K562 (cell line): Measurements from ENCODE around the gene PLCL2.

Source experiments
- EGR1 ChIP-seq: fragments of 450-650 bp; conservative IDR thresholded peaks from 2 replicates; pipeline ENCODE4 v1.6.1; 2017; ENCODE audit warnings: mild to moderate bottlenecking
- FOSL1 ChIP-seq: fragments of 200-800 bp; sonication (Bioruptor generic); conservative IDR thresholded peaks from 2 replicates; pipeline ENCODE4 v1.6.1; 2016; ENCODE audit warnings: missing genetic modification characterization, missing compliant biosample characterization
- FOXM1 ChIP-seq, 2 experiments: fragments of 450-650 bp in 1 of 2; sonication (generic) in 1 of 2; formaldehyde crosslinking in 1 of 2; IDR thresholded peaks; 2 replicates each; pipeline versions ENCODE4 v1.6.1 to v1.9.0; 2017 to 2022; ENCODE audit warnings: low read depth in 2 of 2, mild to moderate bottlenecking in 2 of 2, missing genetic modification reagents in 1 of 2, moderate library complexity in 1 of 2
- MAZ ChIP-seq, 2 experiments: fragments of 450-650 bp in 1 of 2; sonication (generic) in 1 of 2; formaldehyde crosslinking; IDR thresholded peaks in 1 of 2; conservative IDR thresholded peaks in 1 of 2; 2 replicates each; pipeline versions ENCODE4 v1.4.0 to v1.5.0; 2020; ENCODE audit warnings: mild to moderate bottlenecking in 1 of 2, missing genetic modification reagents in 1 of 2
- MBD2 ChIP-seq: sonication (generic); IDR thresholded peaks from 2 replicates; pipeline ENCODE4 v1.6.1; 2016; ENCODE audit warnings: low read depth, borderline replicate concordance
- MCM3 ChIP-seq: fragments of 450-650 bp; IDR thresholded peaks from 2 replicates; pipeline ENCODE4 v1.6.1; 2016
- PHF21A ChIP-seq: fragments of 450-650 bp; IDR thresholded peaks from 2 replicates; pipeline ENCODE4 v1.6.1; 2017; ENCODE audit warnings: low read depth, borderline replicate concordance
- POLR2A ChIP-seq: fragments of 450-650 bp; conservative IDR thresholded peaks from 2 replicates; pipeline ENCODE4 v1.6.1; 2016
- RAD21 ChIP-seq, 2 experiments: fragments of 250-450 bp in 1 of 2; fragments of 450-650 bp in 1 of 2; sonication (Bioruptor Pico) in 1 of 2; formaldehyde crosslinking in 1 of 2; IDR thresholded peaks in 1 of 2; conservative IDR thresholded peaks in 1 of 2; 2 replicates each; pipeline versions ENCODE4 v1.4.0 to v1.8.0; 2020 to 2022; ENCODE audit warnings: mild to moderate bottlenecking in 2 of 2, moderate library complexity in 1 of 2
- SP1 ChIP-seq: sonication (generic); formaldehyde crosslinking; IDR thresholded peaks from 2 replicates; pipeline ENCODE4 v1.8.1; 2022; ENCODE audit warnings: mild to moderate bottlenecking, missing genetic modification reagents
- TF ChIP-seq, protein P1 (sequence below), 2 experiments: fragments of 450-650 bp; formaldehyde crosslinking in 1 of 2; IDR thresholded peaks; 2 replicates each; pipeline versions ENCODE4 v1.4.0 to v1.6.1; 2014 to 2020; ENCODE audit warnings: mild to moderate bottlenecking in 2 of 2, borderline replicate concordance in 1 of 2, low read depth in 1 of 2
- TF ChIP-seq, protein P2 (sequence below): fragments of 250-450 bp; sonication (Bioruptor Pico); IDR thresholded peaks from 2 replicates; pipeline ENCODE4 v1.4.0; 2020
- TF ChIP-seq, protein P3 (sequence below), 3 experiments: IDR thresholded peaks in 2 of 3; conservative IDR thresholded peaks in 1 of 3; 2 replicates each; pipeline ENCODE4 v1.5.1; 2011 to 2012; ENCODE audit warnings: low read length in 3 of 3, mild to moderate bottlenecking in 3 of 3, control low read depth in 2 of 3, improper control_type of control experiment in 1 of 3, inconsistent platforms in 1 of 3, low read depth in 1 of 3, mixed read lengths in 1 of 3, moderate library complexity in 1 of 3; ENCODE audit not compliant: insufficient read depth in 2 of 3

DNA sequence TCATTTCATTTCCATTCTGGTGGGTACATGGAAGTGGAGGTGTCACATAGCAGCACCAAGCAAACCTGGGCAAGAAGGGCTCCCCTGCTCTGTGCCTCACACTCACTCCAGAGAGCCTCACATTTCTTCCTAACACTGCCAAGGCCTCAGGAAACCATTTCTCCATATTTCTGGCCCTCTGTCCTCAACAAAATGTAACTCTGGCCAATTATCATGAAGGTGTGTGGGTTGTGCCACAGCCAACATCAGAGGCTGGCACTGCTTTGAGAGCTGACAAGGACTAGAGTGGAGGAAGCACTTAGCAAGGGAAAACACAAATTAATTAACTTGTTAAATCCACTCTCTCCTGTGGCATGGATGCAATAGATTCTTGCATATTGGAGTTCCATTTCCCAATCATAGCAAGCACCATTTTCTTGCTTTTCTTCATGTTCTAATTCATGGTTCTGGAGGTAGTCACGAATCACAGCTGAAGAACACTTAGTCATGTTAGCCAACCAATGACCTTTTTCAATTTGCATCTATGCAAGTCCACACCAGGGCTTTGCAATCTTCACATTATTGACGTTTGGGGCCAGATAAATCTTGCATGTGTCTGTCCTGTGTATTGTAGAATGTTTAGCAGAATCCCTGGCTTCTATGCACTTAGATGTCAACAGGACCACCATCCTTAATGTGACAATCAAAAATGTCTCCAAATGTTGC is 241.1 kb downstream of the PLCL2 start:
- TF ChIP-seq, protein P1, sequence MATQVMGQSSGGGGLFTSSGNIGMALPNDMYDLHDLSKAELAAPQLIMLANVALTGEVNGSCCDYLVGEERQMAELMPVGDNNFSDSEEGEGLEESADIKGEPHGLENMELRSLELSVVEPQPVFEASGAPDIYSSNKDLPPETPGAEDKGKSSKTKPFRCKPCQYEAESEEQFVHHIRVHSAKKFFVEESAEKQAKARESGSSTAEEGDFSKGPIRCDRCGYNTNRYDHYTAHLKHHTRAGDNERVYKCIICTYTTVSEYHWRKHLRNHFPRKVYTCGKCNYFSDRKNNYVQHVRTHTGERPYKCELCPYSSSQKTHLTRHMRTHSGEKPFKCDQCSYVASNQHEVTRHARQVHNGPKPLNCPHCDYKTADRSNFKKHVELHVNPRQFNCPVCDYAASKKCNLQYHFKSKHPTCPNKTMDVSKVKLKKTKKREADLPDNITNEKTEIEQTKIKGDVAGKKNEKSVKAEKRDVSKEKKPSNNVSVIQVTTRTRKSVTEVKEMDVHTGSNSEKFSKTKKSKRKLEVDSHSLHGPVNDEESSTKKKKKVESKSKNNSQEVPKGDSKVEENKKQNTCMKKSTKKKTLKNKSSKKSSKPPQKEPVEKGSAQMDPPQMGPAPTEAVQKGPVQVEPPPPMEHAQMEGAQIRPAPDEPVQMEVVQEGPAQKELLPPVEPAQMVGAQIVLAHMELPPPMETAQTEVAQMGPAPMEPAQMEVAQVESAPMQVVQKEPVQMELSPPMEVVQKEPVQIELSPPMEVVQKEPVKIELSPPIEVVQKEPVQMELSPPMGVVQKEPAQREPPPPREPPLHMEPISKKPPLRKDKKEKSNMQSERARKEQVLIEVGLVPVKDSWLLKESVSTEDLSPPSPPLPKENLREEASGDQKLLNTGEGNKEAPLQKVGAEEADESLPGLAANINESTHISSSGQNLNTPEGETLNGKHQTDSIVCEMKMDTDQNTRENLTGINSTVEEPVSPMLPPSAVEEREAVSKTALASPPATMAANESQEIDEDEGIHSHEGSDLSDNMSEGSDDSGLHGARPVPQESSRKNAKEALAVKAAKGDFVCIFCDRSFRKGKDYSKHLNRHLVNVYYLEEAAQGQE (IDR thresholded peaks at IDR 0.05; ENCODE audit: borderline replicate concordance) = no peak
- TF ChIP-seq, protein P1 (CRISPR knock-in tag; IDR thresholded peaks at IDR 0.05; ENCODE audit: low read depth) = no peak
- no peak for TF ChIP-seq MBD2
- TF ChIP-seq SP1 (CRISPR knock-in tag) = no peak
- TF ChIP-seq FOSL1 (tag) = no peak
- TF ChIP-seq, protein P2, sequence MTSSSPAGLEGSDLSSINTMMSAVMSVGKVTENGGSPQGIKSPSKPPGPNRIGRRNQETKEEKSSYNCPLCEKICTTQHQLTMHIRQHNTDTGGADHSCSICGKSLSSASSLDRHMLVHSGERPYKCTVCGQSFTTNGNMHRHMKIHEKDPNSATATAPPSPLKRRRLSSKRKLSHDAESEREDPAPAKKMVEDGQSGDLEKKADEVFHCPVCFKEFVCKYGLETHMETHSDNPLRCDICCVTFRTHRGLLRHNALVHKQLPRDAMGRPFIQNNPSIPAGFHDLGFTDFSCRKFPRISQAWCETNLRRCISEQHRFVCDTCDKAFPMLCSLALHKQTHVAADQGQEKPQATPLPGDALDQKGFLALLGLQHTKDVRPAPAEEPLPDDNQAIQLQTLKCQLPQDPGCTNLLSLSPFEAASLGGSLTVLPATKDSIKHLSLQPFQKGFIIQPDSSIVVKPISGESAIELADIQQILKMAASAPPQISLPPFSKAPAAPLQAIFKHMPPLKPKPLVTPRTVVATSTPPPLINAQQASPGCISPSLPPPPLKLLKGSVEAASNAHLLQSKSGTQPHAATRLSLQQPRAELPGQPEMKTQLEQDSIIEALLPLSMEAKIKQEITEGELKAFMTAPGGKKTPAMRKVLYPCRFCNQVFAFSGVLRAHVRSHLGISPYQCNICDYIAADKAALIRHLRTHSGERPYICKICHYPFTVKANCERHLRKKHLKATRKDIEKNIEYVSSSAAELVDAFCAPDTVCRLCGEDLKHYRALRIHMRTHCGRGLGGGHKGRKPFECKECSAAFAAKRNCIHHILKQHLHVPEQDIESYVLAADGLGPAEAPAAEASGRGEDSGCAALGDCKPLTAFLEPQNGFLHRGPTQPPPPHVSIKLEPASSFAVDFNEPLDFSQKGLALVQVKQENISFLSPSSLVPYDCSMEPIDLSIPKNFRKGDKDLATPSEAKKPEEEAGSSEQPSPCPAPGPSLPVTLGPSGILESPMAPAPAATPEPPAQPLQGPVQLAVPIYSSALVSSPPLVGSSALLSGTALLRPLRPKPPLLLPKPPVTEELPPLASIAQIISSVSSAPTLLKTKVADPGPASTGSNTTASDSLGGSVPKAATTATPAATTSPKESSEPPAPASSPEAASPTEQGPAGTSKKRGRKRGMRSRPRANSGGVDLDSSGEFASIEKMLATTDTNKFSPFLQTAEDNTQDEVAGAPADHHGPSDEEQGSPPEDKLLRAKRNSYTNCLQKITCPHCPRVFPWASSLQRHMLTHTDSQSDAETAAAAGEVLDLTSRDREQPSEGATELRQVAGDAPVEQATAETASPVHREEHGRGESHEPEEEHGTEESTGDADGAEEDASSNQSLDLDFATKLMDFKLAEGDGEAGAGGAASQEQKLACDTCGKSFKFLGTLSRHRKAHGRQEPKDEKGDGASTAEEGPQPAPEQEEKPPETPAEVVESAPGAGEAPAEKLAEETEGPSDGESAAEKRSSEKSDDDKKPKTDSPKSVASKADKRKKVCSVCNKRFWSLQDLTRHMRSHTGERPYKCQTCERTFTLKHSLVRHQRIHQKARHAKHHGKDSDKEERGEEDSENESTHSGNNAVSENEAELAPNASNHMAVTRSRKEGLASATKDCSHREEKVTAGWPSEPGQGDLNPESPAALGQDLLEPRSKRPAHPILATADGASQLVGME = no peak
- no peak for TF ChIP-seq EGR1
- TF ChIP-seq, protein P3, sequence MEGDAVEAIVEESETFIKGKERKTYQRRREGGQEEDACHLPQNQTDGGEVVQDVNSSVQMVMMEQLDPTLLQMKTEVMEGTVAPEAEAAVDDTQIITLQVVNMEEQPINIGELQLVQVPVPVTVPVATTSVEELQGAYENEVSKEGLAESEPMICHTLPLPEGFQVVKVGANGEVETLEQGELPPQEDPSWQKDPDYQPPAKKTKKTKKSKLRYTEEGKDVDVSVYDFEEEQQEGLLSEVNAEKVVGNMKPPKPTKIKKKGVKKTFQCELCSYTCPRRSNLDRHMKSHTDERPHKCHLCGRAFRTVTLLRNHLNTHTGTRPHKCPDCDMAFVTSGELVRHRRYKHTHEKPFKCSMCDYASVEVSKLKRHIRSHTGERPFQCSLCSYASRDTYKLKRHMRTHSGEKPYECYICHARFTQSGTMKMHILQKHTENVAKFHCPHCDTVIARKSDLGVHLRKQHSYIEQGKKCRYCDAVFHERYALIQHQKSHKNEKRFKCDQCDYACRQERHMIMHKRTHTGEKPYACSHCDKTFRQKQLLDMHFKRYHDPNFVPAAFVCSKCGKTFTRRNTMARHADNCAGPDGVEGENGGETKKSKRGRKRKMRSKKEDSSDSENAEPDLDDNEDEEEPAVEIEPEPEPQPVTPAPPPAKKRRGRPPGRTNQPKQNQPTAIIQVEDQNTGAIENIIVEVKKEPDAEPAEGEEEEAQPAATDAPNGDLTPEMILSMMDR (IDR thresholded peaks at IDR 0.05 in 2 of 3, conservative IDR thresholded peaks at IDR 0.05 in 1 of 3; ENCODE audit: insufficient read depth in 2 of 3, low read depth in 1 of 3, low read length in 3 of 3) = no peak
- TF ChIP-seq RAD21 (CRISPR knock-in tag; conservative IDR thresholded peaks at IDR 0.05 in 1 of 2, IDR thresholded peaks at IDR 0.05 in 1 of 2) = no peak
- TF ChIP-seq PHF21A = no peak
- TF ChIP-seq MCM3 = no peak
- no peak for TF ChIP-seq POLR2A
- no peak for TF ChIP-seq FOXM1 (IDR thresholded peaks at IDR 0.05; ENCODE audit: low read depth)
- no peak for TF ChIP-seq FOXM1 (CRISPR knock-in tag; IDR thresholded peaks at IDR 0.05; ENCODE audit: low read depth)
- no peak for TF ChIP-seq MAZ (CRISPR knock-in tag; conservative IDR thresholded peaks at IDR 0.05 in 1 of 2, IDR thresholded peaks at IDR 0.05 in 1 of 2)
